ENCODE results near the gene DOC2B.

DNA sequence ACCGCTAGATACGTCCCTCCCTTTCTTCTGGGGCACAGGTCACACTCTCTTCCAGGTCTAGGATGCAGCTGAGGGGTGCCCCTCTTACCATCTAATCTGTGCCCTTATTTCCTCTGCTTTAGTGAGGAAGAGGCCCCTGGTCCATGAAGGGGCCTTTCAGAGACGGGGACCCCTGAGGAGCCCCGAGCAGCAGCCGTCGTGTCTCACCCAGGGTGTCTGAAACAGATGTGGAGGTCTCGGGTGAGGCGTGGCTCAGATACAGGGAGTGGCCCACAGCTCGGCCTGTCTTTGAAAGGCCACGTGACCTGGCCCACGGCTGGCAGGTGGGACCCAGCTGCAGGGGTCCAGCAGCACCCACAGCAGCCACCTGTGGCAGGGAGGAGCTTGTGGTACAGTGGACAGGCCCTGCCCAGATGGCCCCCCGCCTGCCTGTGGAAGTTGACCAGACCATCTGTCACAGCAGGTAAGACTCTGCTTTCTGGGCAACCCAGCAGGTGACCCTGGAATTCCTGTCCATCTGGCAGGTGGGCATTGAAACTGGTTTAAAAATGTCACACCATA, 28.5 kb downstream of the DOC2B start:
- TF ChIP-seq EZH2 (optimal IDR thresholded peaks at IDR 0.05; ENCODE audit: low read depth, low read length) = no peak
- TF ChIP-seq, protein P1, sequence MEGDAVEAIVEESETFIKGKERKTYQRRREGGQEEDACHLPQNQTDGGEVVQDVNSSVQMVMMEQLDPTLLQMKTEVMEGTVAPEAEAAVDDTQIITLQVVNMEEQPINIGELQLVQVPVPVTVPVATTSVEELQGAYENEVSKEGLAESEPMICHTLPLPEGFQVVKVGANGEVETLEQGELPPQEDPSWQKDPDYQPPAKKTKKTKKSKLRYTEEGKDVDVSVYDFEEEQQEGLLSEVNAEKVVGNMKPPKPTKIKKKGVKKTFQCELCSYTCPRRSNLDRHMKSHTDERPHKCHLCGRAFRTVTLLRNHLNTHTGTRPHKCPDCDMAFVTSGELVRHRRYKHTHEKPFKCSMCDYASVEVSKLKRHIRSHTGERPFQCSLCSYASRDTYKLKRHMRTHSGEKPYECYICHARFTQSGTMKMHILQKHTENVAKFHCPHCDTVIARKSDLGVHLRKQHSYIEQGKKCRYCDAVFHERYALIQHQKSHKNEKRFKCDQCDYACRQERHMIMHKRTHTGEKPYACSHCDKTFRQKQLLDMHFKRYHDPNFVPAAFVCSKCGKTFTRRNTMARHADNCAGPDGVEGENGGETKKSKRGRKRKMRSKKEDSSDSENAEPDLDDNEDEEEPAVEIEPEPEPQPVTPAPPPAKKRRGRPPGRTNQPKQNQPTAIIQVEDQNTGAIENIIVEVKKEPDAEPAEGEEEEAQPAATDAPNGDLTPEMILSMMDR (IDR thresholded peaks at IDR 0.05; ENCODE audit: low read length) = no peak
